IPS-18a (cell line): ENCODE data around the gene RAB11FIP2.

Experiments used
- H3K27ac ChIP-seq: one replicate; pipeline ENCODE4 v1.5.1; 2013; ENCODE audit warnings: low read length
- H3K27me3 ChIP-seq: one replicate; pipeline ENCODE4 v1.6.1; 2013; ENCODE audit warnings: mild to moderate bottlenecking, low read length; ENCODE audit not compliant: control insufficient read depth, insufficient read depth
- H3K36me3 ChIP-seq: one replicate; pipeline ENCODE4 v1.6.1; 2013; ENCODE audit warnings: low read depth, low read length; ENCODE audit not compliant: control insufficient read depth
- H3K4me1 ChIP-seq: one replicate; pipeline ENCODE4 v1.6.1; 2013; ENCODE audit warnings: low read depth, low read length; ENCODE audit not compliant: control insufficient read depth
- H3K4me3 ChIP-seq: one replicate; pipeline ENCODE4 v1.5.1; 2013; ENCODE audit warnings: low read length
- H3K9ac ChIP-seq: one replicate; pipeline ENCODE4 v1.6.1; 2013; ENCODE audit warnings: mild to moderate bottlenecking, low read length, moderate library complexity
- H3K9me3 ChIP-seq: one replicate; pipeline ENCODE4 v1.6.1; 2013; ENCODE audit warnings: low read depth, low read length; ENCODE audit not compliant: control insufficient read depth

Gene RAB11FIP2

GRCh38 chr10:118047880-118048279, 1.1 kb upstream of the RAB11FIP2 start:
- Histone ChIP-seq H3K27me3 (no peaks in the 10 kb centered on the region), H3K9ac (no peak overlapping the region), H3K4me3 (no peak overlapping the region), H3K9me3 (no peaks in the 10 kb centered on the region), H3K4me1 (peaks cover 12% of the 10 kb centered on the region), H3K27ac (no peak overlapping the region), H3K36me3 (no peaks in the 10 kb centered on the region)

GRCh38 chr10:118047157-118047719, 497 bp upstream of the RAB11FIP2 start:
- H3K36me3 ChIP-seq, result no peaks in the 10 kb centered on the region
- H3K4me3 ChIP-seq, result peak overlapping the region; percentile 93
- H3K9me3 ChIP-seq, result no peaks in the 10 kb centered on the region
- H3K27ac ChIP-seq, result peak overlapping the region; percentile 45
- no peaks in the 10 kb centered on the region for H3K27me3 ChIP-seq
- H3K4me1 ChIP-seq, result peaks cover 12% of the 10 kb centered on the region
- peak overlapping the region; percentile 72 for H3K9ac ChIP-seq

- Histone ChIP-seq H3K9me3 (no peaks in the 10 kb centered on the region), H3K9ac (peak overlapping the region; percentile 72), H3K36me3 (no peaks in the 10 kb centered on the region), H3K27me3 (no peaks in the 10 kb centered on the region), H3K4me3 (peak overlapping the region; percentile 93), H3K4me1 (peaks cover 12% of the 10 kb centered on the region), H3K27ac (peak overlapping the region; percentile 47)
These were observed 825 bp downstream of the RAB11FIP2 start for GRCh38 chr10:118045837-118046394.

GRCh38 chr10:118045158-118045836, 1.4 kb downstream of the RAB11FIP2 start:
- Histone ChIP-seq H3K27ac (no peak overlapping the region), H3K27me3 (no peaks in the 10 kb centered on the region), H3K4me3 (peak overlapping the region; percentile 93), H3K9me3 (no peaks in the 10 kb centered on the region), H3K4me1 (peaks cover 12% of the 10 kb centered on the region), H3K36me3 (no peaks in the 10 kb centered on the region), H3K9ac (peak overlapping the region; percentile 72)

GRCh38 chr10:118042827-118043242, 3.9 kb downstream of the RAB11FIP2 start:
- Histone ChIP-seq H3K9me3 (no peaks in the 10 kb centered on the region), H3K4me3 (no peak overlapping the region), H3K9ac (no peak overlapping the region), H3K4me1 (peaks cover 12% of the 10 kb centered on the region), H3K27me3 (no peaks in the 10 kb centered on the region), H3K36me3 (no peaks in the 10 kb centered on the region), H3K27ac (no peak overlapping the region)

- Histone ChIP-seq H3K9ac (no peak overlapping the region), H3K4me3 (no peak overlapping the region), H3K27me3 (no peaks in the 10 kb centered on the region), H3K4me1 (peaks cover 11% of the 10 kb centered on the region), H3K9me3 (no peaks in the 10 kb centered on the region), H3K36me3 (no peaks in the 10 kb centered on the region), H3K27ac (no peak overlapping the region)
These were observed 4.4 kb downstream of the RAB11FIP2 start for GRCh38 chr10:118042336-118042735.

- H3K9ac ChIP-seq, result no peak overlapping the region
- peaks cover 9% of the 10 kb centered on the region for H3K4me1 ChIP-seq
- no peaks in the 10 kb centered on the region for H3K27me3 ChIP-seq
- no peak overlapping the region for H3K4me3 ChIP-seq
- no peak overlapping the region for H3K27ac ChIP-seq
- no peaks in the 10 kb centered on the region for H3K9me3 ChIP-seq
- H3K36me3 ChIP-seq, result no peaks in the 10 kb centered on the region
These were observed 5.4 kb downstream of the RAB11FIP2 start for GRCh38 chr10:118041316-118041715.

GRCh38 chr10:118036281-118036875, 10.4 kb downstream of the RAB11FIP2 start:
- Histone ChIP-seq H3K4me1 (no peaks in the 10 kb centered on the region), H3K27ac (no peak overlapping the region), H3K36me3 (peaks cover 7% of the 10 kb centered on the region), H3K9ac (no peak overlapping the region), H3K4me3 (no peak overlapping the region), H3K9me3 (no peaks in the 10 kb centered on the region), H3K27me3 (no peaks in the 10 kb centered on the region)

GRCh38 chr10:118035354-118036005, 11.3 kb downstream of the RAB11FIP2 start:
- H3K4me1 ChIP-seq, result peaks cover 6% of the 10 kb centered on the region
- no peaks in the 10 kb centered on the region for H3K27me3 ChIP-seq
- H3K9ac ChIP-seq, result no peak overlapping the region
- H3K9me3 ChIP-seq, result no peaks in the 10 kb centered on the region
- no peak overlapping the region for H3K4me3 ChIP-seq
- no peak overlapping the region for H3K27ac ChIP-seq
- H3K36me3 ChIP-seq, result peaks cover 7% of the 10 kb centered on the region

- no peak overlapping the region for H3K4me3 ChIP-seq
- H3K9me3 ChIP-seq, result no peaks in the 10 kb centered on the region
- H3K36me3 ChIP-seq, result peaks cover 7% of the 10 kb centered on the region
- peaks cover 10% of the 10 kb centered on the region for H3K4me1 ChIP-seq
- no peaks in the 10 kb centered on the region for H3K27me3 ChIP-seq
- H3K27ac ChIP-seq, result no peak overlapping the region
- no peak overlapping the region for H3K9ac ChIP-seq
These were observed 11.9 kb downstream of the RAB11FIP2 start for GRCh38 chr10:118034791-118035261.

- peaks cover 10% of the 10 kb centered on the region for H3K4me1 ChIP-seq
- no peaks in the 10 kb centered on the region for H3K9me3 ChIP-seq
- no peaks in the 10 kb centered on the region for H3K27me3 ChIP-seq
- H3K27ac ChIP-seq, result no peak overlapping the region
- H3K36me3 ChIP-seq, result peaks cover 7% of the 10 kb centered on the region
- no peak overlapping the region for H3K4me3 ChIP-seq
- H3K9ac ChIP-seq, result no peak overlapping the region
These were observed 12.8 kb downstream of the RAB11FIP2 start for GRCh38 chr10:118033905-118034304.
